GM21360 (cell line): Measurements from ENCODE around the gene CCL13.

Experiments
- ATAC-seq: cut with Tn5 transposase; IDR thresholded peaks from one replicate; pipeline ENCODE4 v1.9.1; 2021; ENCODE audit warnings: mild to moderate bottlenecking, moderate library complexity; ENCODE audit not compliant: unreplicated experiment

CCL13 gene

DNA sequence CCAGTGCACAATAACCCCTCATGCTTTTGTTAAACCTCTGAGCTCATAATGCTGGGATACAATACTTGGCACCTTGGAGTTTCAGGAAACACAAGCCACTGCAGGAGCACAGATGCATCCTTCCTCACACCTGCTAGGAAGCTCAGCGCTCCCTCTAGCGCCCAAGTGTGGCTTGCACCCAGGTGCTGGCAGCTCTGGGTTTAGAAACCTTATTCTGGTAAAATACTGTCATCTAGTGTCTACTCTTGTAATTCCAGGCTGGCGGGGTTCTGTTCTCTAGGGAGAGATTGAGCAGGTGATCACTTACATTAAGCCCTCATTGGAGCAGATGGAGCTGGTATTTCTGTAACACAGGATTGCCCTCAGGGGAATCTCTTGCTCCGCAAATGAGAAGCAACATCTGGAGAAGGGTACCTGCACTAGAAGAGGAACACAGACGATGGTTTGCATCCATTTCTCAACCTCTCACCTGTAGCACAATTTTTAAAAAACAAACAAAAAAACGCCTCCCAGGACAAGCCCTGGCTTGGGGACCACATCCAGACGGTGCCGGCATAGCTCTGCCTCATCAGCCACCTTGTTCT is 5.3 kb downstream of the CCL13 start:
- ATAC-seq, result no peak

DNA sequence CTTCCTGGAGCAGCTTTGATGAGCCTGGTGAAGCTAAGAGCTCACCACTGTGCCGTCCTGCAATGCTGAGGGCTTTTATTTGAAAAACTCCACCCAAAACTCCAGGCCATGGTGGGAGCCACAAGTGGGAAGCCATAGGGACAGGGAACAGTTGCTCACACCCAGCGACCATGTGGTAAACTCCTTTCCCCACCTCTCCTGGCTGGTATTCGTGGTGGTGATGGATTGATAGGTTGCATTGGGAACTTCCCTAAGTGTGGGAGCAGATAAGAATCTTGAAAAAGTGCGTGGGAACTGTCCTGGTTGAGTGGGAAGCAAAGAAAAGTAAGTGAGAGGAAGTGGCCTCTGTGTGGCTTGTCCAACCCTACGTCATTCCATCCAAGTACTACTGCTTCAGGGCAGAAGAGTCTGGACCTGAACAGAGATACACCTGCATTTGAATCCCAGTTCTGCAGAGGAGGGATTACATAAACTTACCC is 6.9 kb downstream of the CCL13 start, which contains the start of gene CCL1:
CCL1 (minus strand) TSS at position 51 of the 479 bp plus-strand sequence. CDS start 72 bp downstream, outside the sequence.
- no peak for ATAC-seq

DNA sequence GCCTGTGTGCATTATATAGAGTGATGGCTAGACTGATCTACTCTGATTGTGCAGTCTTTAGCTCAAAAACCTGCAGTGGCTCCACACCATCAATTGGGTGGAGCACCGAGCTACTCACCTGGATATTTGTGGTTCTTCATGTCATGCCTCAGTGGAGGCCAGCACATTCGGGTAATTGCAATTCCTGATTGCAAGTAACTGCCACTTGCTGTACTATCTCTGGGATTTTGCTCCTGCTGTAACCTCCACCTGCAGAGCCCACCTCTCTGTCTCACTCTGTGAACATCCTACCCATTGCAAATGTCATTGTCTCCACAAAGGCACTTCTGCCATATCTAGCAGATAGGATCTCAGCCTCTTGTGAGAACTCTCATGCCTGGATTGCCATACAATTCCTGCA is 8.5 kb downstream of the CCL13 start:
- ATAC-seq, result no peak

DNA sequence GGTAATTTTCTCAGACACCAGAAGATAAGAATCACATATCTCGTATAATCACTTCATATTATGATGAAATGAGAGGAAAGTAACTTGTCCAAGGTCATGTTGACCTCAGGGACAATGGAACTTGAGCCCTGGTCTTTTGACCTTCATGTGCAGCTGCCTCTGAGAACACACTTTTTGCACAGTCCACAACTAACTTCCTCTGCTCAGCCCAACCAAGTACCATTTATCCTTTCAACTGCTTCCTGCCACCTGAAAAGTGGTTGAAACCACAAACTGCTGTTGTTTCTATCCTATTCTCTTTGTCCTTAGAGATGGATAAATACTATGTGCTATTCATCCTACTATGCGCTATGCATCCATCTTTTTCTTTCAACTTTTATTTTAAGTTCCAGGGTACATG is 9.1 kb downstream of the CCL13 start:
- ATAC-seq, result no peak

DNA sequence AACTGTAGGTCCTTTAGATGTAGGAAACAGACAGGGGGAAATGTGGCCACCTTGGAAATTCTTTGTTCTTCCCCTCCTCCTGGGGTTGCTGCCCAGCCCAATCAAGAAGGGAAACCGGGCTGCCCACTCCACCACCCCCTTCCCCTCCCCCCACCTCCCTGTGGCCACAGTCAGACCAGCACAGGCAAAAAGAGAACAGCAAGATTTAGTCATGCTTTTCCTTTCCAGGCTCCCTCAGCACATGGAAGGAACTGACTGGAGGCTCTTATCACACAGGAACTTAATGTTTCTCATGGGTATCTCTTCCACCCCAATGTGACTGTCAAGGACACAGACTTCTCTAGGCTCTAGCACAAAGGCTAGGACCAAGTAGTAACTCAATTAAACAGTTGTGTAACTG is 9.7 kb downstream of the CCL13 start:
- no peak for ATAC-seq

DNA sequence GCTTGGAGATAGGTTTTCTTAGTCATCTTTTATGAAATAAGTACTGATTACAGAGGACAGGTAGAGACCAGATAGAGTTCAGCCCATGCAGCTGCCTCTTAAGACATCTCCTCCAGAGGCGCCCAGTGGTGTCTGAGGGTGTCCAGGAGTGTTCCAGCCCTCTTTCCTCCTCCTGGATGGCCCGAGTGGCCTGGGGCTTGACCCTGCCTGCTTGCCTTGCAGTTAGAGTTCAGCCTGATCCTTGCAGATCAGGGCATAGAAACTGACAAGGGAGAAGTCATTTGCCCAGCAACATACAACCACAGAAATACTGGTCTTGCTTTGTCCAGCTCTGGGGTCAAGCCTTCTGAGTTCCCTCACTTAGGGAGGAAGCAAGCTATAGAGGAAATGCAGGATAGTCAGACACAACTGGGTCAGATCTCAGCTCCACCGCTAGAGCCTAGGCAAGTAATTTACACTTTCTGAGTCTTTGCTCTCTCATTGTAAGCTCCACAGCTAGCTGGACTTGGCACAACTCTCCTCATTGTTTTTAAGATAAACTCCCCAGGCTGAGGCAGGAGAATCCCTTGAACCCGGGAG is 10.3 kb downstream of the CCL13 start:
- no peak for ATAC-seq

DNA sequence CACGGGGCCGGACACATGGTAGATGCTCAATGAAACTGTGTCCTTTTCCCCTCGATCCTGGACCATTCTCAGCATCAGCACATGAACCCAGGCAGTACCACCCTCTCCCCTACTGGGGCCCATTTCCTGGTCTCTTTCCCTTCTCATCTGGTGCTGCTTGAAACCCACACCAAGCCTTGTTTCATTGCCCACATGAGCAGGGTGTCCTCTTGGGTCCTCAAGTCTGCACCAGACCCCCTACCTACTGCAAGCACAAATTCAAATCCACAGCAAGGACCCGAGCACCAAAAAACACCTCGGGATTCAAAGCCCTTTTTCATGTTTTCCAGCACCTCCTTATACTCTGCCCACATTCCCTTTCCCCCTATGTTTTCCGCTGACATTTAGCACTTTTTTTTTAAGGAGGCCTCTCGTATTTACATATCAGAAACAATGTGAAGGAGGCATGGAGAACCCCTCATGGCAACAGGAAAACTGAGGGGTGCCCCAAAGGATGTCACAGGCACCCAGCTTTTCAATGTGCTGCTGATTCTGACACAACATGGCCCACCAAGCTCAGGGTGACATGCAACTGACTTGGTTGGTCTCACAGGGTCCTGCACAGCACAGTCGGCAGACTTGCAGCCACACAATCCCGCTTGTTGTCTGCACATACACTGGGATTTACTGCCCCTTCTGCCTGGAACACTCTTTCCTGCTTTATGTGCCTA is 11.4 kb downstream of the CCL13 start:
- no peak for ATAC-seq

DNA sequence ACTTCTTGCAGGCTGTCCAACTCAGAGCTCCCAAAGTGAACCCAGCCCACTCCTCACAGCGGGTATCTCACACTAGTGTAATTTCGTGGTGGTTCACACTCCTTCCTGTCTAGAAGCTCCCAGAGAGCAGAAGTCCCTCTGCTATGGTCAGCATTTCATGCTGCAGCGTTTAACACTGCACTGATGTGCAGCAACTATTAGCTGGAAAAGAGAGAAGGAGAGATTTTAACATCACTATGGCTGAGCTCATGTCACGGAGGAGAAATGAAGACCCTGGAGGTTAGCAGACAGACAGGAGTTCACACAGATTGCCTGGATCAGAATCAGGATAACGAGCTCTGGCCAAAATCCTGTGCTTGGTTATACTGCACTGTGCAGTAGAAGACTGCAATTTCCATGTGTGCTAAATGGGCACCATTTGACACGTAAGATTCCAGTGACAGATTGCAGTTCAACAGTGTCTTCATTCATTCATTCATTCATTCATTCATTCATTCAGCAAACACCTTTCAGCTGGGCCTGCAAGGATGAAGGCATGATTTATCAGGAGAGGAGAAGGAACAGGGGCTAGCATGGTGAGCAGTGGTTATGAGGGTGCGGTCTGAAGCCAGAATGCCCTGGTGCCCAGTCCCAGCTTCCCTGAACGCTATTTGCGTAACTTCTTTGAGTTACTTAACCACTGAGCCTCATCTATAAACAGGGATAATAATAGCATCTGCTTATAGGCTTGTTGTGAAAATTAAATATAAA is 12.1 kb downstream of the CCL13 start:
- no peak for ATAC-seq

DNA sequence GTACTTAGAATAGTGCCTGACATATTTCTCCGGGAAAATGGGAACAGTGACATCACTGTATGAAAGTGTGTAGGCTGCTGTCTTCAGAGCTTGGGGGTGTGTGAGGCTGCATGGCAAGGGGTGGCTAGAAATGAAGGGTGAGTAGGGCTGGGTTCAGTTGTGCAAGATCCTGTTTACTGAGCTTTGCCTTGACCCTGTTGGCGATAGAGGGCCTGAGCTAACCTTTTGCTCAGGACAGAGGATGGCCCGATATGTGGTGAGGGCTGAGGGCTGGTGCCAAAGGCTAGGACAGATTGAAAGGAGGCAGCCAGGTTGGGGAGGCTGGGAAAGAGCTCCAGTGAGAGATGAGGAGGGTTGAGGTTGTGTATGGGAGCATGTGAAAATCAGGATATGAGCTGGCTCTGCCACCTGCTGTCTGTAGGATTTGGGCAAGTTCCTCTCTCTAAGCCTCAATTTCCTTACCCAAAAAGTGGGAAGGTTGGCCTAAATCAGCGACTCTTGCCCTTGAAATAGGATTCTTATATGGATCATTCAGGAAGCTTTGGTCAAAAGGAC is 12.7 kb downstream of the CCL13 start:
- no peak for ATAC-seq

DNA sequence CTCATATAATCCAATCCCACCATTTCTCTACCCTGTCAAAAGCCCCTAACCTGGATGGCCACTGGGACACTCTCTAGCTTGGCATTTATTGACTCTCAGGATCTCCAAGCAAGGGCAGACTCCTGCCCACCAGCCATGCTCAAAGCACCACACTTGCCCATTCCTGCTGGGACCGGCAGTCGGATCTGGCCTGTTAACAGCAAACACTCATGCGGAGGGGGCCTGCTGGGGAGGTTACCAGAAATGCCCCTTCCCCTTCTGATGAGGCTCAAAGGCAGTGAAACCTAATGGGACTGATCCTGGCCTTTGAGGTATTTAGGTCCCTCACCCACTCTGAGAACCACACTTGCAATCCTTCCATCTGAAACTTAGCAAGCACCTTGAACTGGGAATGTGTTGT is 13.3 kb downstream of the CCL13 start:
- ATAC-seq, result no peak

DNA sequence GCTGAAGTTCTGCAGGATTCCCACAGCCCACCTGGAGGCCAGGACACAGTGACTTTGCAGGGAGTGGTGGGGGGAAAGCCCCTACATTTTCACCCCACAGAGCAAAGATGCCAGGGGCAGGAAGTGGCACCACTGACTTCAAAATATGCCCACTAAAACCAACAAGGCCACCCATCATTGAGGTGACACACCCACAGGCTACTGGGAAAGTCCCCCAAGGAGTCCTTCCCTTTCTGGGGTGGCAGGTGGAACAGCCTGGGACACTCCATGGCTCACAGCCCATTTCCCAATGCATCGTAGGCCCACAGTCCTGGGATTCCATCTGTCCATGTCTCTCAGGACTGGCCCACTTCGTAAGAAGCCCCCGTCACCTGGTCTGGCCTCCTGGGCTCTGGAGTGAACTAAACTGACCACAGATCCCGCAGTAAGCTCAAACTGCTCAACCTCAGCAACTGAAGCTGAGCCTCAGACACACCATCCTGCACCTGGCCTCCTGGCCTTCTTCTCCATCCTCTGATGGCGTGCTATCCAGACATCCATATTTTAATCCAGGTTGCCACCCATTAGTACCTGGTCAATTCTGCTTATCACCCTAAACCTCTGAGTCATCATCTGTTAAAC is 14.2 kb downstream of the CCL13 start:
- no peak for ATAC-seq

DNA sequence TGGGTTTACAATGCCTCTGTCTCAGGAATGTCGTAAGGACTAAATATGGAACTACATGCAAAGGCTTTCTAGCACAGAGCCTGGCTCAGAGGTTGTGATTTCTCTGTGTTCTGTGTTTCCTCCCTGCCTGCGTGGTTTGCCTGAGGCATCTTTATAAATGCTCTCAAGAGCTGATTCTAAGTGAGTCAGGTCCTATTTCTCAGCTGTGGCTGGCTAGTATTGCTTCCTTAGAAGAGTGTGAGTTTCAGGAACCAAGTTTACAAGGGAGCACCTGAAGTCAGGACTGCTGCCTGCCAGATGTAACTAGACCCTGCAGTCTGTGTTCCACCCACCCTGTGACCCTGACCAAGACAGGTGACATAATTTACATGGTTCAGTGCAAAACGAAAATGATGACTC is 14.7 kb downstream of the CCL13 start:
- no peak for ATAC-seq

DNA sequence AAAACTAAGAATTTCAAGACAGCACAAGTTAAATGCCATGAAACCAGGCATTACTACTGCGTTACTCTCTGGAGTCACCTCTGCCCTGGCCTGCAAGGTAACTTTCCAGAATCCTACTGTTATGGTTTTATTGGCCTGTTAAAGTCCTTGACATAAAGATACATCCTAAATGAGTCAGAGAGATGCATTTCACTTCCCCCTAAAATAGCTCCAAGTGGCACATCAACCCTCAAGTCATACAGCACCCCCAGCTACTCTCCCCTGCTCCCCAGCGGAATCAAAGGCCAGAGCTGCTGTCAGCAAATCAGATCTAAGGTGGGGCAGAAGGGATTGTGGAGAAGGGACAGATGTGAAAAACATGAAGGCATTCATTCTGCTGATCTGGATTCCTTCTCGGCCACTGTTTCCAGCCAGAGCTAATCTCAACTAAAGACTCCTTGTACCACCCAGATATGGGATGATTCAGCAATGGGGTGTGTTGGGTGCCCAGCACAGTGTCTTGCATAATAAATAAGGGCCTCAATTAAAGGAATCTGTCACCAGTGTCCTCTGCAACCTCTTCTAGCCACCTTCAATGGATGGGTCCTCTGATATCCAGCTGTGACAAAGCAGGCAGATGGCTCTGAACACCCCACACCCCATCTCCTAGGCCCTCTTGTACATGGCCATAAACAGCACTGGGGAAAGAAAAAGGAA is 15.3 kb downstream of the CCL13 start:
- ATAC-seq, result no peak

DNA sequence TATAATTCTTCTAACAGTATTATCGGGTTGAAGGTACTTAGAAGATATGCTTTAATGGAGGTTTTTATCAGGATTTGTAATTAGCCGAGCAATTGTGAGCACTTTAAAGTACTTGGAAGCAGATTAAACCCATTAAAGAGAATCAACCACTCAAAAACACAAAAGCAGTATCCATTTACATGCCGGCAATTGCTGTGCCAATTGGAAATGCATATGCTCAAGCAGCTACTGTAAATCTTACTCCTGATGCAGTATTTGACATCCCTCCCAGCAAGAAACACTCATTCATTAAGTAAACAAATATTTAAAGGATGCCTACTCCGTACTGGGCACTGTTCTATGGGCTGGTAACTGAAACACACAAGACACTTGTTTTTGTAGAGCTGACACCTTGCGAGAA is 18.2 kb downstream of the CCL13 start:
- ATAC-seq, result no peak

DNA sequence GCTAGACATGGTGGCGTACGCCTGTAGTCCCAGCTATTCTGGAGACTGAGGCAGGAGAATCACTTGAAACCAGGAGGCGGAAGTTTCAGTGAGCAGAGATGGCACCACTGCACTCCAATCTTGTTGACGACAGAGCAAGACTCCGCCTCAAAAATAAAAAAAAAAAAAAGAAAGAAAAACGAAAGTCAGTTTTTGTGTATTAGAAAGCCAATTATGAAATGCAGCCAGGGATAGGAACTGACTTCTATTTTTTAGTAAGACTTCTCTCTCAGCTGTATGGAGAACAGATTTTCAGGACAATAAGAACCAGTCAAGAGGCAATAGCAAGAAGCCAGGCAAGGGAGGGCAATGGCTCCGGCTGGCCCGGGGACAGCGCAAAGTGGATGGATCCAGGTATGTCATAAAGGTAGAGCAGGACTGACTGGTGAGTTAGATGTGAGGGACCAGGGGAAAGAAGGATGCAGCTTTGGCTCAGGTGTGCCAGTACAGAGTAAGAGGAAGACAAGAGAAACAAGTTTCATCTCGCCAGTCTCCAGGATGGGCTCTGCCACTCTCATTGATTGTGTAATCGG is 19.2 kb downstream of the CCL13 start:
- ATAC-seq, result no peak

DNA sequence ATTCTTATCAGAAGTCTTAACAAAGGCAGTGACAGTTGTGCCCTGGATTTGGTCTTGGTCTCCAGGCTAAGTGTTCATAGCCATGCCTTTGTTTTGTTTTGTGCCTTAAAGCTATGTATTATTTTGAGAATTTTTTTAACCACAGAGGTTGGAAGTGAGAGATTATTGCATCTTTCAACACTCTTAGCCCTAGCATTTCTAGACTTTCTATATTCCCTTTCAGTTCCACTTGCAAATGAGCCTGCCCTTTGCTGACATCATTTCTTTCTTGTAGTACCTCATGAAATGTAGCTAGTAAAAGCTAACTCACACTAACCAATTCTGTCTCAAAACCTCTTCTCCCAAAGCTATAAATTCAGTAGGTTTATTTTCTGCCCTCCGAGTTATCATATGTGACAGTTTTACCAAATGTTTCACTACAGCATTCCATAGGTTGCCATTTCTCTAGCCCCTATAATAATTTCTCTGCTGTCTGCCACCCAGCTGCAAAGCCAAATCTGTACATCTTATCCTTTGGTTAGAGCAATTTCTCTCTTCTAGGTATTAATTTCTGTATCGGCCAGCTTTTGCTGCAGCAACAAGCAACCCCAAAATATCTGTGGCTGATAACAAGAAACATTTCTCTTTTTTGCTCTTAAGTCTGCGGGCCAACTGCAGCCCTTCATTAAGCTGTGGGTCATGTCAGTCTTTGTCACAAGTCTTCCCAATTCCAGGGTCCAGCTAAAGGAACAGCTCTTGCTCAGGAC is 21.0 kb downstream of the CCL13 start:
- ATAC-seq, result no peak

DNA sequence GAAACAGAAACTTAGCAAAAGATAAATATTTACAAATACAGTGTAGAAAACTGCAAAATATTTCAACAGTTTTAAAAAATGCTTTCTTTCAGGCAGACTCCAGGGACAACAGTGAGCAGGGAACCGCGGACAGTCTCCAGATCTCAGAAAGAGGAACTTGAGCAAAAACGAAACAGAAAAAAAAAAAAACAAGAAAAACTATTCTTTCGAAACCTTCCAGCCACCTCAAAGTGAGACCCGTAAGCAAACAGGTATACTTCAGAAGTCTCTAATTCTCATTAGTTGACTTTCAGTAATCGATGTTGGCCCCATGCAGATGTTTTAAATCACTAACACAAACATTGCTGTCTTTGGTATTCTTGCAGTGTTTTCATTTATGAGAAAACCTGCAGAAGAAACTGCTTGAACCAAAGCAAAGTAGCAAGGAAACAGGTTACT is 22.4 kb downstream of the CCL13 start:
- ATAC-seq, result peak; percentile 60

DNA sequence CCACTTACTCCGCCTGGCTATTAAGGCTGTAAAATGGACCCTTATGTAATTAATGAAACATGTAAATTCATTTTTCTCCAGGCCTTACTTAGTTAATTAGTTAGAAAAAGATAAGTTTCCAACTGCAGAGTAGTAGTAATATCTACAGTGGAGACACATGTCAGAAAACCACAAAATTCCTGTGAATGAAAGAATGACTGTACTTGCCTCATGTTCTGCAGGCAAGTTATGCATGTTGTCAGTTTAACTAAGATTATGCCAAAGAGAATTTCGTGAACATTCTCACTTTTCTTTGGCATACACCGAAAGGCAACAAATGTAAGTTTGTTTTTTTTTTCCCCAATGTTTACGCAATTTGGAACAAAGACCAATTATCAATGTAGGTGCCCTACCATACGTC is 23.6 kb downstream of the CCL13 start:
- no peak for ATAC-seq

DNA sequence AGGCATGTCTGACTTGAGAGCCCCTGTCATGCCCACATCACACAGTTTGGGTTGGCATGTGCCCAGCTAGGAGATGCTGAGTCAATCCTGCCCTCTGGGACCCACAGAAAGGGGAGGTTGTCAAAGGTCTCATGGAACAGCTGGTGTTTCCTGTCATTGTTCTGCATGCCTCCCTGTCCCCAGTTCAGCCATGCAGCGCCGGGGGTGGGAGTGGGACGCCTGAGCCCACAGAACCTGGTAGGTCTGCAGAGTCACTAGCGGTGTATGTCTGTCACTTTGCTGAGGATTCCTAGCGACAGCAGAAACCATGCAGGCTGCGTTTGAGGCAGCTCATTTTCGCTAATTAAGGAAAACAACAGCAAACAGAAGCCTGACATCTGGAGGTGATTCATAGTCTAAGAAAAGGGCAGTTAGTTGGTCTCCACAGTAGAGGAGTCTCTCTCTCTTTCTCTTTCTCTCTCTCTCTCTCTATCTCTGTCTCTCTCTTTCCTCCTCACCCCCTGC is 26.4 kb downstream of the CCL13 start:
- no peak for ATAC-seq
